PC-9 (cell line): ENCODE results near the gene PCGF6. TPM values are rescaled to one million over a fixed set of nuclear protein-coding genes. Genes with fewer than 3 reads are reported as not detected.

Experiments
- BruUV-seq: library from RNA; stranded (reverse); fragments of 400-500 nt; replicated peaks from 2 replicates; lab custom pipeline; 2021; lab: Mats Ljungman, UMichigan
- CTCF ChIA-PET: fragments of 300-600 bp; sonication (Branson Sonifier 250); formaldehyde crosslinking; loops from one replicate; lab custom pipeline; 2022; ENCODE audit warnings: antibody characterized with exemption; lab: Charles Lee
- POLR2A ChIA-PET: fragments of 300-600 bp; sonication (Branson Sonifier 250); formaldehyde crosslinking; loops from one replicate; lab custom pipeline; 2022; ENCODE audit warnings: antibody characterized with exemption; ENCODE audit not compliant: unreplicated experiment; lab: Charles Lee
- DNase-seq, 2 experiments: peaks; one replicate each; pipeline versions ENCODE4 v3.0.0 to v3.0.0-alpha.2; 2015 to 2022; ENCODE audit warnings: mixed read lengths in 1 of 2
- H2AFZ ChIP-seq: fragments of 200-600 bp; sonication (generic); 2 replicates; pipeline ENCODE4 v1.8.1; 2017; ENCODE audit warnings: antibody characterized with exemption
- H3F3A ChIP-seq: fragments of 200-600 bp; sonication (generic); 2 replicates; pipeline ENCODE4 v1.8.1; 2017; ENCODE audit warnings: antibody characterized with exemption, mild to moderate bottlenecking, low read depth; ENCODE audit not compliant: insufficient read depth
- H3K27ac ChIP-seq: fragments of 200-600 bp; sonication (generic); 2 replicates; pipeline ENCODE4 v1.6.1; 2016; ENCODE audit warnings: mixed run types
- H3K27me3 ChIP-seq: fragments of 200-600 bp; sonication (generic); 2 replicates; pipeline ENCODE4 v1.6.1; 2016; ENCODE audit warnings: low read depth, mixed run types; ENCODE audit not compliant: insufficient read depth
- H3K36me3 ChIP-seq: fragments of 200-600 bp; sonication (generic); 2 replicates; pipeline ENCODE4 v1.6.1; 2016; ENCODE audit warnings: low read depth, mixed run types
- H3K4me1 ChIP-seq: fragments of 200-600 bp; sonication (generic); replicated peaks from 2 replicates; pipeline ENCODE4 v1.6.1; 2016; ENCODE audit warnings: mixed run types; ENCODE audit not compliant: insufficient read depth
- H3K4me2 ChIP-seq: fragments of 200-600 bp; sonication (generic); 2 replicates; pipeline ENCODE4 v1.6.1; 2017; ENCODE audit warnings: mixed run types
- H3K4me3 ChIP-seq: fragments of 200-600 bp; sonication (generic); 2 replicates; pipeline ENCODE4 v1.6.1; 2016; ENCODE audit warnings: mixed run types
- H3K79me2 ChIP-seq: fragments of 200-600 bp; sonication (generic); 2 replicates; pipeline ENCODE4 v1.6.1; 2017; ENCODE audit warnings: low read depth, mixed run types
- H3K9me2 ChIP-seq: fragments of 200-600 bp; sonication (generic); 2 replicates; pipeline ENCODE4 v1.8.1; 2017; ENCODE audit warnings: mild to moderate bottlenecking; ENCODE audit not compliant: insufficient read depth
- H3K9me3 ChIP-seq: fragments of 200-600 bp; sonication (generic); 2 replicates; pipeline ENCODE4 v1.8.1; 2016; ENCODE audit warnings: low read depth; ENCODE audit not compliant: insufficient read depth
- H4K20me1 ChIP-seq: fragments of 200-600 bp; sonication (generic); 2 replicates; pipeline ENCODE4 v1.8.1; 2017; ENCODE audit not compliant: insufficient read depth
- CTCF ChIP-seq: fragments of 200-600 bp; sonication (generic); conservative IDR thresholded peaks from 2 replicates; pipeline ENCODE4 v1.6.1; 2017; ENCODE audit warnings: mixed run types, antibody characterized with exemption, mild to moderate bottlenecking, moderate library complexity
- EZH2 ChIP-seq: fragments of 200-600 bp; sonication (generic); IDR thresholded peaks from 2 replicates; pipeline ENCODE4 v1.8.0; 2017; ENCODE audit warnings: antibody characterized with exemption, low read depth
- intact Hi-C: fragments of 100-400 bp; cut with micrococcal nuclease; formaldehyde crosslinking; loops from one replicate; pipeline ENCODE4 v1.10.0; 2022; ENCODE audit not compliant: unreplicated experiment
- total RNA-seq: library from RNA; stranded (reverse); gene quantifications from 2 replicates; pipeline ENCODE4 v1.2.3, GENCODE V29; 2021

Gene PCGF6
- total RNA-seq, 1 experiment from 2014 or later: 4.5 TPM

GRCh38 chr10:103350175-103350516 lies 794 bp downstream of the PCGF6 start:
- Histone ChIP-seq H2AFZ (peak overlapping the region; percentile 94), H3K9me3 (no peaks in the 10 kb centered on the region), H3K4me3 (peak overlapping the region; percentile 73), H3F3A (no peaks in the 10 kb centered on the region; the same call in 1 of the 2 replicates), H3K4me2 (peak overlapping the region; percentile 78), H3K27ac (no peak overlapping the region), H3K79me2 (peaks cover 10% of the 10 kb centered on the region; the same call in 1 of the 2 replicates), H3K36me3 (no peaks in the 10 kb centered on the region), H4K20me1 (no peaks in the 10 kb centered on the region), H3K27me3 (no peaks in the 10 kb centered on the region), H3K4me1 (peaks cover 5% of the 10 kb centered on the region; the same call in 1 of the 2 replicates), H3K9me2 (no peaks in the 10 kb centered on the region)
- TF ChIP-seq EZH2 (no peak), CTCF (no peak)
- ChIA-PET POLR2A (interaction anchor here (0.8 kb wide), 1 partner anchor 68 kb away, joined by 4 read pairs; no protein-coding TSS in a partner anchor), CTCF (no interaction called here)
- intact Hi-C loops: no loop called here
- no peak for DNase-seq
- no TSS peak for BruUV-seq

- no TSS peak for BruUV-seq
- Histone ChIP-seq H3K27ac (no peak overlapping the region), H3F3A (peaks cover 7% of the 10 kb centered on the region; the same call in 1 of the 2 replicates), H2AFZ (no peak overlapping the region), H3K36me3 (no peaks in the 10 kb centered on the region), H3K9me3 (no peaks in the 10 kb centered on the region), H3K9me2 (no peaks in the 10 kb centered on the region), H4K20me1 (no peaks in the 10 kb centered on the region), H3K4me1 (no peaks in the 10 kb centered on the region), H3K79me2 (no peaks in the 10 kb centered on the region), H3K4me2 (no peak overlapping the region), H3K4me3 (no peak overlapping the region), H3K27me3 (no peaks in the 10 kb centered on the region)
- ChIA-PET POLR2A (no interaction called here), CTCF (no interaction called here)
- intact Hi-C loops: loop anchor here (10.0 kb wide), 1 partner anchor 422 kb away; the partner anchor contains the start of gene CNNM2
- TF ChIP-seq CTCF (no peak), EZH2 (no peak)
- DNase-seq: no peak
These were observed 14.6 kb downstream of the PCGF6 start for GRCh38 chr10:103336370-103336769.

- H3K27ac ChIP-seq: no peak overlapping the region
- no peaks in the 10 kb centered on the region for H3K9me3 ChIP-seq
- TF ChIP-seq EZH2: no peak
- TF ChIP-seq CTCF: no peak
- no peaks in the 10 kb centered on the region for H3K27me3 ChIP-seq
- H3K9me2 ChIP-seq: no peaks in the 10 kb centered on the region
- H3F3A ChIP-seq: peaks cover 7% of the 10 kb centered on the region; the same call in 1 of the 2 replicates
- POLR2A ChIA-PET: interaction anchor here (0.7 kb wide), 1 partner anchor 39 kb away, joined by 3 read pairs; no protein-coding TSS in a partner anchor
- no peaks in the 10 kb centered on the region for H3K4me1 ChIP-seq
- H3K4me3 ChIP-seq: no peak overlapping the region
- no peaks in the 10 kb centered on the region for H3K79me2 ChIP-seq
- CTCF ChIA-PET: no interaction called here
- H3K36me3 ChIP-seq: no peaks in the 10 kb centered on the region
- H2AFZ ChIP-seq: no peak overlapping the region
- no peak for DNase-seq
- H3K4me2 ChIP-seq: no peak overlapping the region
- intact Hi-C loops: loop anchor here (5.0 to 10.0 kb wide), 3 partner anchors 92 to 497 kb away; partner anchors contain the start of genes CNNM2 and CYP17A1
- H4K20me1 ChIP-seq: no peaks in the 10 kb centered on the region
- no TSS peak for BruUV-seq
These were observed 16.4 kb downstream of the PCGF6 start for GRCh38 chr10:103334567-103334966.
